WTC11 (cell line): ENCODE data around the gene ACOX2. TPM values are rescaled to one million over a fixed set of nuclear protein-coding genes. Genes with fewer than 3 reads are reported as not detected.

Experiments
- ATAC-seq: fragments of 200-7000 bp; cut with Tn5 transposase; 2 replicates; pipeline ENCODE4 v1.10.0; 2021; ENCODE audit warnings: mild to moderate bottlenecking, moderate library complexity
- CTCF ChIA-PET: fragments of 300-600 bp; sonication (Branson Sonifier 250); formaldehyde crosslinking; loops from one replicate; lab custom pipeline; 2021; ENCODE audit warnings: antibody characterized with exemption; lab: Charles Lee
- POLR2A ChIA-PET: fragments of 350-600 bp; sonication (Branson Sonifier 250); formaldehyde crosslinking; loops from one replicate; lab custom pipeline; 2021; ENCODE audit warnings: antibody characterized with exemption; lab: Charles Lee
- DNase-seq: peaks from one replicate; pipeline ENCODE4 v3.0.0; 2021; ENCODE audit warnings: low spot score
- H3K27ac Mint-ChIP-seq: 2 replicates; pipeline ENCODE4 v1.8.0; 2021; ENCODE audit warnings: mixed read lengths
- H3K27me3 Mint-ChIP-seq: 2 replicates; pipeline ENCODE4 v1.8.0; 2021; ENCODE audit warnings: low read depth, mild to moderate bottlenecking, moderate library complexity, mixed read lengths
- H3K36me3 Mint-ChIP-seq: 2 replicates; pipeline ENCODE4 v1.8.0; 2021; ENCODE audit warnings: mixed read lengths
- H3K4me1 Mint-ChIP-seq: 2 replicates; pipeline ENCODE4 v1.8.0; 2022; ENCODE audit warnings: mixed read lengths
- H3K4me3 Mint-ChIP-seq: 2 replicates; pipeline ENCODE4 v1.8.0; 2021; ENCODE audit warnings: mild to moderate bottlenecking, moderate library complexity, mixed read lengths
- H3K9me3 Mint-ChIP-seq: 2 replicates; pipeline ENCODE4 v1.8.0; 2021; ENCODE audit warnings: mixed read lengths
- ATF1 ChIP-seq: sonication (generic); formaldehyde crosslinking; IDR thresholded peaks from 2 replicates; pipeline ENCODE4 v1.8.1; 2023; ENCODE audit warnings: mild to moderate bottlenecking, moderate library complexity, missing genetic modification reagents
- CREB1 ChIP-seq: sonication (generic); formaldehyde crosslinking; IDR thresholded peaks from 2 replicates; pipeline ENCODE4 v1.8.0; 2023; ENCODE audit warnings: mild to moderate bottlenecking, missing genetic modification reagents
- FOXK1 ChIP-seq: sonication (generic); formaldehyde crosslinking; IDR thresholded peaks from 2 replicates; pipeline ENCODE4 v1.8.0; 2022; ENCODE audit warnings: mild to moderate bottlenecking, moderate library complexity, missing genetic modification reagents
- GTF2I ChIP-seq: fragments of 250-450 bp; sonication (Bioruptor Pico); conservative IDR thresholded peaks from 2 replicates; pipeline ENCODE4 v1.4.0; 2021; ENCODE audit warnings: mild to moderate bottlenecking
- JAZF1 ChIP-seq: fragments of 250-450 bp; sonication (Bioruptor Pico); IDR thresholded peaks from 2 replicates; pipeline ENCODE4 v1.9.0; 2021; ENCODE audit warnings: moderate library complexity, mild to moderate bottlenecking, inconsistent platforms
- JUN ChIP-seq: sonication (generic); formaldehyde crosslinking; IDR thresholded peaks from 2 replicates; pipeline ENCODE4 v1.8.0; 2023; ENCODE audit warnings: mild to moderate bottlenecking, missing genetic modification reagents
- KAT7 ChIP-seq: sonication (generic); formaldehyde crosslinking; IDR thresholded peaks from 2 replicates; pipeline ENCODE4 v1.8.1; 2023; ENCODE audit warnings: missing genetic modification reagents, mild to moderate bottlenecking, borderline replicate concordance
- NFE2L1 ChIP-seq: sonication (generic); formaldehyde crosslinking; IDR thresholded peaks from 2 replicates; pipeline ENCODE4 v1.8.1; 2023; ENCODE audit warnings: missing genetic modification reagents
- NFYB ChIP-seq: sonication (generic); formaldehyde crosslinking; conservative IDR thresholded peaks from 2 replicates; pipeline ENCODE4 v1.8.0; 2022; ENCODE audit warnings: low read depth, missing genetic modification reagents
- NR2C2 ChIP-seq: sonication (generic); formaldehyde crosslinking; IDR thresholded peaks from 2 replicates; pipeline ENCODE4 v1.8.0; 2022; ENCODE audit warnings: mild to moderate bottlenecking, missing genetic modification reagents
- SMAD3 ChIP-seq: sonication (generic); formaldehyde crosslinking; IDR thresholded peaks from 2 replicates; pipeline ENCODE4 v1.8.0; 2022; ENCODE audit warnings: missing genetic modification reagents, mild to moderate bottlenecking, borderline replicate concordance
- SP1 ChIP-seq: sonication (generic); formaldehyde crosslinking; conservative IDR thresholded peaks from 2 replicates; pipeline ENCODE4 v1.8.1; 2022; ENCODE audit warnings: missing genetic modification reagents
- TCF7 ChIP-seq: sonication (generic); formaldehyde crosslinking; IDR thresholded peaks from 2 replicates; pipeline ENCODE4 v1.8.0; 2022; ENCODE audit warnings: mild to moderate bottlenecking, low read depth, missing genetic modification reagents, moderate library complexity
- TEAD1 ChIP-seq: sonication (generic); formaldehyde crosslinking; IDR thresholded peaks from 2 replicates; pipeline ENCODE4 v1.8.0; 2022; ENCODE audit warnings: mild to moderate bottlenecking, missing genetic modification reagents
- ZBTB21 ChIP-seq: sonication (generic); formaldehyde crosslinking; IDR thresholded peaks from 2 replicates; pipeline ENCODE4 v1.8.1; 2023; ENCODE audit warnings: mild to moderate bottlenecking, missing genetic modification reagents, borderline replicate concordance
- ZNF263 ChIP-seq: sonication (generic); formaldehyde crosslinking; IDR thresholded peaks from 2 replicates; pipeline ENCODE4 v1.8.1; 2022; ENCODE audit warnings: low read depth, mild to moderate bottlenecking, moderate library complexity, missing genetic modification reagents
- ZNF317 ChIP-seq: sonication (generic); formaldehyde crosslinking; IDR thresholded peaks from 2 replicates; pipeline ENCODE4 v1.8.1; 2023; ENCODE audit warnings: low read depth, mild to moderate bottlenecking, moderate library complexity, missing genetic modification reagents, borderline replicate concordance
- ZNF671 ChIP-seq: fragments of 250-450 bp; sonication (Bioruptor Pico); IDR thresholded peaks from 2 replicates; pipeline ENCODE4 v1.8.0; 2021; ENCODE audit warnings: mild to moderate bottlenecking
- total RNA-seq: library from RNA; stranded (reverse); gene quantifications from 3 replicates; pipeline ENCODE4 v1.2.3, GENCODE V29; 2021
- TF ChIP-seq, protein P1 (sequence below): sonication (generic); formaldehyde crosslinking; IDR thresholded peaks from 2 replicates; pipeline ENCODE4 v1.8.1; 2022; ENCODE audit warnings: low read depth, missing genetic modification reagents, borderline replicate concordance
- TF ChIP-seq, protein P2 (sequence below): fragments of 250-450 bp; sonication (Bioruptor Pico); IDR thresholded peaks from 2 replicates; pipeline ENCODE4 v1.9.0; 2021; ENCODE audit warnings: moderate library complexity, mild to moderate bottlenecking, inconsistent platforms, borderline replicate concordance
- TF ChIP-seq, protein P3 (sequence below): sonication (generic); formaldehyde crosslinking; IDR thresholded peaks from 2 replicates; pipeline ENCODE4 v1.8.1; 2022; ENCODE audit warnings: mild to moderate bottlenecking, missing genetic modification reagents, moderate library complexity, borderline replicate concordance
- TF ChIP-seq, protein P4 (sequence below): sonication (generic); formaldehyde crosslinking; IDR thresholded peaks from 2 replicates; pipeline ENCODE4 v1.8.1; 2022; ENCODE audit warnings: low read depth, mild to moderate bottlenecking, moderate library complexity, missing genetic modification reagents, borderline replicate concordance
- TF ChIP-seq, protein P5 (sequence below): fragments of 200-600 bp; IDR thresholded peaks from 2 replicates; pipeline ENCODE4 v1.8.0; 2022; ENCODE audit warnings: antibody characterized with exemption
- TF ChIP-seq, protein P6 (sequence below): sonication (generic); formaldehyde crosslinking; IDR thresholded peaks from 2 replicates; pipeline ENCODE4 v1.8.0; 2022; ENCODE audit warnings: mild to moderate bottlenecking, missing genetic modification reagents

Gene ACOX2
- total RNA-seq, 1 experiment from 2014 or later: 1.1 TPM

DNA sequence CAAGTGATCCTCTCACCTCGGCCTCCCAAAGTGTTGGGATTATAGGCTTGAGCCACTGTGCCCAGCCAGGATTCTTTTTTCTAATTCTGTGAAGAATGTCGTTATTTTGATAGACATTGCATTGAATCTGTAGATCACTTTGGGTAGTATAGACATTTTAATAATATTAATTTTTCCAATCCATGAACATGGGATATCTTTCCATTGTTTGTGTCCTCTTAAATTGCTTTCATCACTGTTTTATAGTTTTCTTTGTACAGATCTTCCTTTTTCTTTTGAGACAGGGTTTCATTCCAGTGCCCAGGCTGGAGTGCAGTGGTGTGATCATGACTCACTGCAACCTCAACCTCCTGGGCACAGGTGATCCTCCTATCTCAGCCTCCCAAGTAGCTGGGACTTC is 56.7 kb downstream of the ACOX2 start (continued):
- TF ChIP-seq, protein P1, sequence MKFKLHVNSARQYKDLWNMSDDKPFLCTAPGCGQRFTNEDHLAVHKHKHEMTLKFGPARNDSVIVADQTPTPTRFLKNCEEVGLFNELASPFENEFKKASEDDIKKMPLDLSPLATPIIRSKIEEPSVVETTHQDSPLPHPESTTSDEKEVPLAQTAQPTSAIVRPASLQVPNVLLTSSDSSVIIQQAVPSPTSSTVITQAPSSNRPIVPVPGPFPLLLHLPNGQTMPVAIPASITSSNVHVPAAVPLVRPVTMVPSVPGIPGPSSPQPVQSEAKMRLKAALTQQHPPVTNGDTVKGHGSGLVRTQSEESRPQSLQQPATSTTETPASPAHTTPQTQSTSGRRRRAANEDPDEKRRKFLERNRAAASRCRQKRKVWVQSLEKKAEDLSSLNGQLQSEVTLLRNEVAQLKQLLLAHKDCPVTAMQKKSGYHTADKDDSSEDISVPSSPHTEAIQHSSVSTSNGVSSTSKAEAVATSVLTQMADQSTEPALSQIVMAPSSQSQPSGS (CRISPR knock-in tag): no peak
- TF ChIP-seq TEAD1: no peak
- no peak for TF ChIP-seq CREB1 (CRISPR knock-in tag)
- TF ChIP-seq, protein P2, sequence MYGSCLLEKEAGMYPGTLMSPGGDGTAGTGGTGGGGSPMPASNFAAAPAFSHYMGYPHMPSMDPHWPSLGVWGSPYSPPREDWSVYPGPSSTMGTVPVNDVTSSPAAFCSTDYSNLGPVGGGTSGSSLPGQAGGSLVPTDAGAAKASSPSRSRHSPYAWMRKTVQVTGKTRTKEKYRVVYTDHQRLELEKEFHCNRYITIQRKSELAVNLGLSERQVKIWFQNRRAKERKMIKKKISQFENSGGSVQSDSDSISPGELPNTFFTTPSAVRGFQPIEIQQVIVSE (CRISPR knock-in tag): no peak
- no peak for TF ChIP-seq NFE2L1 (CRISPR knock-in tag)
- no peak for TF ChIP-seq ZNF263 (CRISPR knock-in tag)
- TF ChIP-seq, protein P3, sequence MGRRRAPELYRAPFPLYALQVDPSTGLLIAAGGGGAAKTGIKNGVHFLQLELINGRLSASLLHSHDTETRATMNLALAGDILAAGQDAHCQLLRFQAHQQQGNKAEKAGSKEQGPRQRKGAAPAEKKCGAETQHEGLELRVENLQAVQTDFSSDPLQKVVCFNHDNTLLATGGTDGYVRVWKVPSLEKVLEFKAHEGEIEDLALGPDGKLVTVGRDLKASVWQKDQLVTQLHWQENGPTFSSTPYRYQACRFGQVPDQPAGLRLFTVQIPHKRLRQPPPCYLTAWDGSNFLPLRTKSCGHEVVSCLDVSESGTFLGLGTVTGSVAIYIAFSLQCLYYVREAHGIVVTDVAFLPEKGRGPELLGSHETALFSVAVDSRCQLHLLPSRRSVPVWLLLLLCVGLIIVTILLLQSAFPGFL: no peak

DNA sequence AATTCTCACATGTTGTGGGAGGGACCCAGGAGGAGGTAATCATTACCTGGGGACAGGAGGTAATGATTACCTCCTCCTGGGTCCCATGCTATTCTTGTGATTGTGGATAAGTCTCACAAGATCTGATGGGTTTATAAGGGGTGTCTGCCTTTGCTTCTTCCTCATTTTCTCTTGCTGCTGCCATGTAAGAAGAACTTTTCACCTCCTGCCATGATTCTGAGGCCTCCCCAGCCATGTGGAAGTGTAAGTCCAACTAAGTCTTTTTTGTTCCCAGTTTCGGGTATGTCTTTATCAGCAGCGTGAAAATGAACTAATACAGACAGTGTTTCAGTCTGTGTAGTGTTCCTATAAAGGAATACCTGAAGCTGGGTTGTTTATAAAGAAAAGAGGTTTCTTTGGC is 58.2 kb downstream of the ACOX2 start:
- ChIA-PET CTCF (no interaction called here), POLR2A (no interaction called here)
- Mint-ChIP-seq H3K36me3 (no peaks in the 10 kb centered on the region), H3K27ac (no peak overlapping the region), H3K27me3 (no peaks in the 10 kb centered on the region), H3K4me3 (no peak overlapping the region), H3K9me3 (peaks cover 3% of the 10 kb centered on the region), H3K4me1 (peaks cover 6% of the 10 kb centered on the region; the same call in 1 of the 2 replicates)
- DNase-seq (no peak), ATAC-seq (no peak)
- TF ChIP-seq, protein P4, sequence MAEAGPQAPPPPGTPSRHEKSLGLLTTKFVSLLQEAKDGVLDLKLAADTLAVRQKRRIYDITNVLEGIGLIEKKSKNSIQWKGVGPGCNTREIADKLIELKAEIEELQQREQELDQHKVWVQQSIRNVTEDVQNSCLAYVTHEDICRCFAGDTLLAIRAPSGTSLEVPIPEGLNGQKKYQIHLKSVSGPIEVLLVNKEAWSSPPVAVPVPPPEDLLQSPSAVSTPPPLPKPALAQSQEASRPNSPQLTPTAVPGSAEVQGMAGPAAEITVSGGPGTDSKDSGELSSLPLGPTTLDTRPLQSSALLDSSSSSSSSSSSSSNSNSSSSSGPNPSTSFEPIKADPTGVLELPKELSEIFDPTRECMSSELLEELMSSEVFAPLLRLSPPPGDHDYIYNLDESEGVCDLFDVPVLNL (CRISPR knock-in tag): no peak
- TF ChIP-seq ZBTB21 (CRISPR knock-in tag): no peak
- TF ChIP-seq GTF2I (CRISPR knock-in tag): no peak
- no peak for TF ChIP-seq KAT7 (CRISPR knock-in tag)
- TF ChIP-seq, protein P5, sequence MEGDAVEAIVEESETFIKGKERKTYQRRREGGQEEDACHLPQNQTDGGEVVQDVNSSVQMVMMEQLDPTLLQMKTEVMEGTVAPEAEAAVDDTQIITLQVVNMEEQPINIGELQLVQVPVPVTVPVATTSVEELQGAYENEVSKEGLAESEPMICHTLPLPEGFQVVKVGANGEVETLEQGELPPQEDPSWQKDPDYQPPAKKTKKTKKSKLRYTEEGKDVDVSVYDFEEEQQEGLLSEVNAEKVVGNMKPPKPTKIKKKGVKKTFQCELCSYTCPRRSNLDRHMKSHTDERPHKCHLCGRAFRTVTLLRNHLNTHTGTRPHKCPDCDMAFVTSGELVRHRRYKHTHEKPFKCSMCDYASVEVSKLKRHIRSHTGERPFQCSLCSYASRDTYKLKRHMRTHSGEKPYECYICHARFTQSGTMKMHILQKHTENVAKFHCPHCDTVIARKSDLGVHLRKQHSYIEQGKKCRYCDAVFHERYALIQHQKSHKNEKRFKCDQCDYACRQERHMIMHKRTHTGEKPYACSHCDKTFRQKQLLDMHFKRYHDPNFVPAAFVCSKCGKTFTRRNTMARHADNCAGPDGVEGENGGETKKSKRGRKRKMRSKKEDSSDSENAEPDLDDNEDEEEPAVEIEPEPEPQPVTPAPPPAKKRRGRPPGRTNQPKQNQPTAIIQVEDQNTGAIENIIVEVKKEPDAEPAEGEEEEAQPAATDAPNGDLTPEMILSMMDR: no peak
- TF ChIP-seq JAZF1 (CRISPR knock-in tag): no peak
- TF ChIP-seq NFE2L1 (CRISPR knock-in tag): no peak
- no peak for TF ChIP-seq ZNF263 (CRISPR knock-in tag)
- no peak for TF ChIP-seq SMAD3
- no peak for TF ChIP-seq NFYB (CRISPR knock-in tag)
- TF ChIP-seq JUN (CRISPR knock-in tag): no peak
- TF ChIP-seq ATF1 (CRISPR knock-in tag): no peak
- TF ChIP-seq NR2C2 (CRISPR knock-in tag): no peak
- no peak for TF ChIP-seq ZNF317
- TF ChIP-seq ZNF671 (CRISPR knock-in tag): no peak
- TF ChIP-seq FOXK1 (CRISPR knock-in tag): no peak
- TF ChIP-seq TCF7 (CRISPR knock-in tag): no peak
- TF ChIP-seq, protein P6, sequence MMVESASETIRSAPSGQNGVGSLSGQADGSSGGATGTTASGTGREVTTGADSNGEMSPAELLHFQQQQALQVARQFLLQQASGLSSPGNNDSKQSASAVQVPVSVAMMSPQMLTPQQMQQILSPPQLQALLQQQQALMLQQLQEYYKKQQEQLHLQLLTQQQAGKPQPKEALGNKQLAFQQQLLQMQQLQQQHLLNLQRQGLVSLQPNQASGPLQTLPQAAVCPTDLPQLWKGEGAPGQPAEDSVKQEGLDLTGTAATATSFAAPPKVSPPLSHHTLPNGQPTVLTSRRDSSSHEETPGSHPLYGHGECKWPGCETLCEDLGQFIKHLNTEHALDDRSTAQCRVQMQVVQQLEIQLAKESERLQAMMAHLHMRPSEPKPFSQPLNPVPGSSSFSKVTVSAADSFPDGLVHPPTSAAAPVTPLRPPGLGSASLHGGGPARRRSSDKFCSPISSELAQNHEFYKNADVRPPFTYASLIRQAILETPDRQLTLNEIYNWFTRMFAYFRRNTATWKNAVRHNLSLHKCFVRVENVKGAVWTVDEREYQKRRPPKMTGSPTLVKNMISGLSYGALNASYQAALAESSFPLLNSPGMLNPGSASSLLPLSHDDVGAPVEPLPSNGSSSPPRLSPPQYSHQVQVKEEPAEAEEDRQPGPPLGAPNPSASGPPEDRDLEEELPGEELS (CRISPR knock-in tag): no peak
- TF ChIP-seq SP1 (CRISPR knock-in tag): no peak
